GM18499 (cell line): ENCODE results near the gene RPS17.

Experiments used
- ATAC-seq: cut with Tn5 transposase; IDR thresholded peaks from one replicate; pipeline ENCODE4 v1.9.1; 2021; ENCODE audit warnings: moderate number of reproducible peaks; ENCODE audit not compliant: insufficient read depth, unreplicated experiment

Gene RPS17

GRCh38 chr15:82540055-82540983 lies at the start of gene RPS17:
Gene RPS17, minus strand, starts transcription at chr15:82540457. Its CDS starts 29 bp downstream, at chr15:82540428.
- ATAC-seq, result peak; percentile 71

- ATAC-seq, result no peak
Observed at GRCh38 chr15:82587805-82588204, 47.5 kb upstream of the RPS17 start.

- no peak for ATAC-seq
Observed at GRCh38 chr15:82585072-82585471, 44.8 kb upstream of the RPS17 start.

GRCh38 chr15:82580713-82581112 lies 40.5 kb upstream of the RPS17 start:
- no peak for ATAC-seq

- ATAC-seq, result no peak
Observed at GRCh38 chr15:82575335-82575734, 35.1 kb upstream of the RPS17 start.

- no peak for ATAC-seq
Observed at GRCh38 chr15:82572986-82573385, 32.7 kb upstream of the RPS17 start.

- ATAC-seq, result no peak
Observed at GRCh38 chr15:82572311-82572710, 32.1 kb upstream of the RPS17 start.

- ATAC-seq, result no peak
Observed at GRCh38 chr15:82571722-82572222, 31.5 kb upstream of the RPS17 start.

GRCh38 chr15:82570721-82571508 lies 30.7 kb upstream of the RPS17 start:
- ATAC-seq, result no peak

- ATAC-seq, result no peak
Observed at GRCh38 chr15:82569834-82570233, 29.6 kb upstream of the RPS17 start.

- ATAC-seq, result no peak
Observed at GRCh38 chr15:82568986-82569385, 28.7 kb upstream of the RPS17 start.

GRCh38 chr15:82567661-82568060 lies 27.4 kb upstream of the RPS17 start:
- no peak for ATAC-seq

GRCh38 chr15:82566690-82567089 lies 26.4 kb upstream of the RPS17 start:
- no peak for ATAC-seq

- no peak for ATAC-seq
Observed at GRCh38 chr15:82558502-82558901, 18.2 kb upstream of the RPS17 start.

GRCh38 chr15:82556315-82557035 lies 16.2 kb upstream of the RPS17 start:
- no peak for ATAC-seq

GRCh38 chr15:82554849-82555248 lies 14.6 kb upstream of the RPS17 start:
- ATAC-seq, result no peak

- no peak for ATAC-seq
Observed at GRCh38 chr15:82554351-82554750, 14.1 kb upstream of the RPS17 start.

GRCh38 chr15:82553846-82554245 lies 13.6 kb upstream of the RPS17 start:
- no peak for ATAC-seq

- ATAC-seq, result no peak
Observed at GRCh38 chr15:82552861-82553260, 12.6 kb upstream of the RPS17 start.

GRCh38 chr15:82551646-82552247 lies 11.5 kb upstream of the RPS17 start:
- ATAC-seq, result no peak
